Activated naive CD8-positive, alpha-beta T cell (primary cell): ENCODE measurements around the gene THOC2.
"Not testable (repeated sequence)": the region's sequence is repeated elsewhere in the genome, so short reads cannot be mapped to it uniquely, and the experiment has no call there.

ENCODE experiments used
- H3K27ac Mint-ChIP-seq: one replicate; pipeline ENCODE4 v1.8.0; 2021; ENCODE audit warnings: mixed read lengths
- H3K27me3 Mint-ChIP-seq: one replicate; pipeline ENCODE4 v1.8.0; 2021; ENCODE audit warnings: mixed read lengths
- H3K36me3 Mint-ChIP-seq: one replicate; pipeline ENCODE4 v1.8.0; 2021; ENCODE audit warnings: mixed read lengths
- H3K4me1 Mint-ChIP-seq: one replicate; pipeline ENCODE4 v1.8.0; 2021; ENCODE audit warnings: low read depth, mixed read lengths
- H3K4me3 Mint-ChIP-seq: one replicate; pipeline ENCODE4 v1.8.0; 2021; ENCODE audit warnings: mild to moderate bottlenecking, mixed read lengths
- H3K9me3 Mint-ChIP-seq: one replicate; pipeline ENCODE4 v1.8.0; 2021; ENCODE audit warnings: low read depth, mixed read lengths

THOC2 gene

DNA sequence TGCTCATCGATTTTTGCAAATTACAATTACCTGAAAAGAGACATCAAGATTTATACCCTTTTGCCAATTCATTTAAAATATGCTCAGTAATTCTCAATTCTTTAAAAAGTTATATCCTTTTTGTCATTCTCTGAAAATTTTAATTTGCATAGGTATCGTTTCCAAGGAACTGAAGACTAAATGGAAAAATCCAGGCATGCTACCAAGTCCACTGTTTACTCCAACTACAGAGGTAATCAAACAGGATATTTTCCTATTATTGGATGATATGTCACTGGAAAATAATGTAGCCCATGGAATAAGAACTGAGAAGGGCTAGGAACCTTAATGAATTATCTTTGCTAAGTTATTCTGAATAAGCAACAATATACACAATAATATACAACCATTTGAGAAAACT, 132.7 kb downstream of the THOC2 start:
- H3K27ac Mint-ChIP-seq: no peak overlapping the region
- no peaks in the 10 kb centered on the region for H3K9me3 Mint-ChIP-seq
- no peak overlapping the region for H3K4me3 Mint-ChIP-seq
- peaks cover 3% of the 10 kb centered on the region for H3K36me3 Mint-ChIP-seq
- H3K4me1 Mint-ChIP-seq: no peaks in the 10 kb centered on the region
- H3K27me3 Mint-ChIP-seq: no peaks in the 10 kb centered on the region

DNA sequence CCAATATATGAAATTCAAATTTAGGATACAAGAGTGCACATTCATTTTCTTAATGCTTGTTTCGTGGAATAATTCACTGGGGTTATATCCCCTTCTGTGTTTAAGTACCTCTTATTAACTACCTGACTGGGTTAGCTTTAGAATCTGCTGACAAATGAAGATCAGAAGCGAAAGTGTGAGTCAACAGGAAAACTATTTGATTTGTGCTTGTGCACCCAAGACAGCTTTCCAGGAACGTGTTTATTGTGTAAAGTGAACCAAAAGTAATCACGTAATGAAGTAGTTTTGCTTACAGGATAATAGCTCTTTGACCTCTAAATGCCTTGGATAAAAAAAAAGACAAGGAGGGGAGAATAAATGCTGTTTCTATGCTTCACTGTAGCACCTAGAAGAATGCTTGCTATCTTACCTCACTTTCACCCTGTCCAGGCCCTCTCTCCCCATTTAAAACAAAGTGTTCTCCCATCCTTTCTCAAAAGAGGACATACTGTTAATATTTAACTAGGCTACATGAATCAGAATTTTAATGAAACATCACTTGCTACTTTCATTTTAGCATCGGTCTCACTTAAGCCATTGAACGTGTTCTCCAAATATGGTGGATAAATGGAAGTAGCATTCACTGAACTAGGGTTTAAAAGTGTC, 141.9 kb downstream of the THOC2 start:
- Mint-ChIP-seq H3K4me1 (no peaks in the 10 kb centered on the region), H3K36me3 (no peaks in the 10 kb centered on the region), H3K27me3 (no peaks in the 10 kb centered on the region), H3K9me3 (no peaks in the 10 kb centered on the region), H3K4me3 (no peak overlapping the region), H3K27ac (no peak overlapping the region)

DNA sequence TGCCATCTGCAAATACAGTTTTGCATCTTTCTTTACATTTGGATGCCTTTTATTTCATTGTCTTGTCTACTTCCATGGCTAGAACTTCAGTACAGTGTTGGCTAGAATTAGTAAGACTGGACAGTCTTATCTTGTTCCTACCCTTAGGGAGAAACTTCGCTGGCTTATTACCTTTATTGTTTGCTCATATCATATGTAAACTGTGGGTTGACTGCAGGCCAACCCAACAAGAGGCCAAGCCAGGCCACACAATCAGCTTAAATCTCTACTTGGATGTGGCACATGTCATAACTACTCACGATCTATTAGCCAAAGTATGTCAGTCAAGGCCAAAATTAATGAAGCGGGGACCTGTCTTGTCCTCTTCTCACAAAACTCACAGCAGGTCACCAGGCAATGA, 144.1 kb downstream of the THOC2 start:
- H3K27me3 Mint-ChIP-seq: no peaks in the 10 kb centered on the region
- H3K36me3 Mint-ChIP-seq: no peaks in the 10 kb centered on the region
- H3K9me3 Mint-ChIP-seq: no peaks in the 10 kb centered on the region
- H3K27ac Mint-ChIP-seq: no peak overlapping the region
- H3K4me3 Mint-ChIP-seq: no peak overlapping the region
- H3K4me1 Mint-ChIP-seq: no peaks in the 10 kb centered on the region

DNA sequence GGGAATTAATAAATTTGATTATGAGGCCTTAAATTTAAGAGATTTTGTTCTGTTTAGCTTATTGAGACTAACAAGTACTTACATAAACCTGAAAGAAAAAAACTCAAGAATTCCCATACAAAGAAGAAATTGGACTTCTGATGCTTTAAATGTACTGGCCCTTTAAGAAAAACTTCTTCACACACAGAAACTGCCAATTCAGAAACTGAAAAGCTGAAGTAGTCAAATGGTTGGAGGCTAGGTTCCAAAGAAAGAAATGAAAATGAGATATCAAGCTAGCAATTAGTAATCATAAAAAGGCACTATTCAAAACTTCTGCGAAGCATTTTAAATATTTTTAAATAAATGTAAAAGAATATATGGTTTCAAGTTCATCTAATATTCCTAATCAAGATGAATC, 151.3 kb downstream of the THOC2 start:
- Mint-ChIP-seq H3K4me1 (no peaks in the 10 kb centered on the region), H3K27me3 (no peaks in the 10 kb centered on the region), H3K36me3 (no peaks in the 10 kb centered on the region)

DNA sequence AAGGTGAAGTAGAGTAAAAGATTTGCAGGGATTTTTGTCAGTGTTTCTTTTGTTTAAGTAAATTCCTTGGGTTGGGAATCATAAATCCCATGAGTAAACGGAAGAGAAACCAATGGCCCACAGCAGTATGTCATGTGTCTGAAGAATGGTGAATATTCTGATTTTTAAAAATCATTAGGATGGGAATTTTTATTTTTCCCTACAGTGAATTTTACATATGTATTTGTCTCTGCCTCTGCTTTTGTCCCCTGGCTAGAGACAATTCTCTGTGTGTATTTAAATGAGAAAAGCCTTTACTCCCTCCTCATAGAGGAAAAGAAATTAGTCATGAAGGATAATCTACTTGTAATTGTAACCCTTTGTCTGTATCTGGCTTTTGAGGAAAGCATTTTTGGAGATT, 152.1 kb downstream of the THOC2 start:
- Mint-ChIP-seq H3K9me3 (no peaks in the 10 kb centered on the region), H3K4me3 (no peak overlapping the region), H3K4me1 (no peaks in the 10 kb centered on the region), H3K36me3 (no peaks in the 10 kb centered on the region), H3K27me3 (no peaks in the 10 kb centered on the region), H3K27ac (no peak overlapping the region)

More for the DNA sequence above, 151.3 kb downstream of the THOC2 start:
- Mint-ChIP-seq H3K27ac (no peak overlapping the region), H3K9me3 (no peaks in the 10 kb centered on the region), H3K4me3 (no peak overlapping the region)

DNA sequence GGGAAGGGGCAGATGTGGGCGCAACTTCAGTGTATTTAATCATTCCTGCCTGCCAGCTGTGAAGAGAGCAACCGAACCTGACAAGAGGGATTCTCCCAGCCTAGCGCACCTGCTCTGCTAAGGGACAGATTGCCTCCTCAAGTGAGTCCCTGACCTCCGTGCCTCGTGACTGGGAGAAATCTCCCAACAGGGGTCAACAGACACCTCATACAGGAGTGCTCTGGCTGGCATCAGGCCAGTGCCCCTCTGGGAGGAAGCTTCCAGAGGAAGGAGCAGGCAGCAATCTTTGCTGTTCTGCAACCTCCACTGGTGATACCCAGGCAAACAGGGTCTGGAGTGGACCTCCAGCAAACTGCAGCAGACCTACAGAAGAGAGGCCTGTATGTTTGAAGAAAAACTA, 158.8 kb downstream of the THOC2 start:
- not testable (repeated sequence) for H3K27ac Mint-ChIP-seq, H3K27me3 Mint-ChIP-seq, H3K9me3 Mint-ChIP-seq, H3K4me1 Mint-ChIP-seq, H3K4me3 Mint-ChIP-seq, H3K36me3 Mint-ChIP-seq

DNA sequence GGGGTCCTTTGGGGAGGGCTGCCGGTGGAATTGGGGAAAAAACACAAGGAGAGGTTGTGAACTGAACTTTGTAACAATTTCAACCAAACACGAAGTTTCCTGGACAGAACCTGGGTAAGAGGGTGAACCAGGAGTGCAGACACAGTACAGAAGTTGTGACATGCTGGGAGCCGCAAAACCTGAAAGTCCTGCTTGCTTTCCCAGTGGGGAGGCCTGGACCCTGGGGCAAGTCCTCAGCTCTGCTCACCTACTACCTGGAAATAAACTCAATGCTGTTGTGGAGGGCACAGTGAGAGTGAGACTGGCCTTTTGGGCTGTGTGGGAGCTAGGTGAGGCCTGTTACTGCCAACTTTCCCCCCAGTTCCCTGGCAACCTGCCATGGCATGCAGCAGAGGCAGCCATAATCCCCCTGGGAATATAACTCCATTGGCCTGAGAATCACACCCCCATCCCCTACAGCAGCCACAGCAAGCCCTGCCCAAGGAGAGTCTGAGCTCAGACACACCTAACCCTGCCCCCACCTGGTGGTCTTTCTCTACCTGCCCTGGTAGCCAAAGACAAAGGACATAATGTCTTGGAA, 162.8 kb downstream of the THOC2 start:
- Mint-ChIP-seq H3K9me3 (no peaks in the 10 kb centered on the region), H3K36me3 (peaks cover 4% of the 10 kb centered on the region), H3K4me1 (no peaks in the 10 kb centered on the region), H3K4me3 (no peak overlapping the region), H3K27ac (no peak overlapping the region), H3K27me3 (no peaks in the 10 kb centered on the region)

DNA sequence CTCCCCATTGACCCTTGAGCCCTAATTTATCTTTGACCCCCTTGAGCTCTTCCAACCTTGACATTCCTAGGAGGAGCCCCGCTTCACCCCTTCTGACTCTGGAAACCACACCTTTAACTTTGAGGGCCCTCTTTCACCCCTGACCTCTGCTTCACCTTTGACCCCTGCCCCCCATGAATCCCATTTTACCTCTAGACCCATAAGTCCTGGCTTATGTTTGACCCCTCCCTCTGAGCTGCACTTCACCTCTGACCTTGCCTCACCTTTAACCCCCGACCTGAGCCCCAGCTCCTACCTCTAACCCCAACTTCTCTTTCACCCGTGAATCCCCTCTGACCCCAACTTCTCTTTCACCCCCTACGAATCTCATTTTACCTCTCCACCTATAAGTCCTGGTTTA, 169.7 kb downstream of the THOC2 start:
- no peak overlapping the region for H3K27ac Mint-ChIP-seq
- no peaks in the 10 kb centered on the region for H3K27me3 Mint-ChIP-seq
- H3K36me3 Mint-ChIP-seq: no peaks in the 10 kb centered on the region
- no peaks in the 10 kb centered on the region for H3K4me1 Mint-ChIP-seq
- H3K4me3 Mint-ChIP-seq: no peak overlapping the region
- no peaks in the 10 kb centered on the region for H3K9me3 Mint-ChIP-seq

DNA sequence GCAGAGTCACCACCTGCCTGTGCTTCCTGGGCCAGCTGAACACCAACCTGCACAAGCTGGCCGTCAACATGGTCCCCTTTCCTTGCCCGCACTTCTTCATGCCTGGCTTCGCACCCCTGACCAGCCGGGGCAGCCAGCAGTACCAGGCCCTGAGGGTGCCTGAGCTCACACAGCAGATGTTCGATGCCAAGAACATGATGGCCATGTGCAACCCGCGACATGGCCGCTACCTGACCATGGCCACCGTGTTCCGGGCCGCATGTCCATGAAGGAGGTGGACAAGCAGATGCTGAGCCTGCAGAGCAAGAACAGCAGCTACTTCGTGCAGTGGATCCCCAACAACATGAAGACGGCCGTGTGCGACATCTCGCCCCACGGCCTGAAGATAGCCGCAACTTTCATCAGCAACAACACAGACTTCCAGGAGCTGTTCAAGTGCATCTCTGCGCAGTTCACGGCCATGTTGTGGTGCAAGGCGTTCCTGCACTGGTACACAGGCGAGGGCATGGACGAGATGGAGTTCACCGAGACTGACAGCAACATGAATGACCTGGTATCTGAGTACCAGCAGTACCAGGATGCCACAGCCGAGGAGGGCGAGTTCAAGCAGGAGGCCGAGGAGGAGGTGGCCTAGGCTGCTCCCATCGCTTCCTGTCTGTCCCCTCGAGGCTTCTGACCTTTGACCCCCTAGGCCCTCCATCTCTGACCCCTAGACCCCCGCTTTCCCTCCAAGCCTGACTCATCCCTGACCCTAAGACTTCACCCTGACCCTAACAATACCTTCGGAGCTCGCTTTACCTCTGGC, 170.3 kb downstream of the THOC2 start:
- H3K4me1 Mint-ChIP-seq: no peaks in the 10 kb centered on the region
- H3K27me3 Mint-ChIP-seq: no peaks in the 10 kb centered on the region
- H3K27ac Mint-ChIP-seq: no peak overlapping the region
- no peaks in the 10 kb centered on the region for H3K36me3 Mint-ChIP-seq
- no peak overlapping the region for H3K4me3 Mint-ChIP-seq
- H3K9me3 Mint-ChIP-seq: no peaks in the 10 kb centered on the region

DNA sequence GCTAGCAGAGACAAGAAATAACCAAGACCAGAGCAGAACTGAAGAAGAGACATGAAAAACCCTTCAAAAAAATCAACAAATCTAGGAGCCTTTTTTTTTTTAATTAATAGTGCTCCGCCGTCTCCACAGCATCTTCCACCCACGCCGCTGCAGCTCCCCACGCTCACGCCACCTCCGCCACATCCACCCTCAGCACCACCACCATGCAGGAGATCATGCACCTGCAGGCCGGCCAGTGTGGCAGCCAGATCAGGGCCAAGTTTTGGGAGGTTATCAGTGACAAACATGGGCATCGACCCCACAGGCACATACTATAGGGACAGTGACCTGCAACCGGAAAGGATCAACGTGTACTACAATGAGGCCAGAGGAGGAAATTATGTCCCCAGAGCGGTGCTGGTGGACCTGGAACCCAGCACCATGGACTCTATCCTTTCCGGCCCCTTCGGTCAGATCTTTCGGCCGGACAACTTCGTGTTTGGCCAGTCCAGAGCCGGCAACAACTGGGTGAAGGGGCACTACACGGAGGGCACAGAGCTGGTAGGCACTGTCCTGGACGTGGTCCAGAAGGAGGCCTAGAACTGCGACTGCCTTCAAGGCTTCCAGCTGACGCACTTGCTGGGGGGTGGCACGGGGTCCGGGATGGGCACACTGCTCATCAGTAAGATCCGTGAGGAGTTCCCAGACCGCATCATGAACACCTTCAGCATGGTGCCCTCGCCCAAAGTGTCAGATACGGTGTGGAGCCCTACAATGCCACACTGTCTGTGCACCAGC, 171.2 kb downstream of the THOC2 start:
- Mint-ChIP-seq H3K4me1 (no peaks in the 10 kb centered on the region), H3K27me3 (no peaks in the 10 kb centered on the region), H3K4me3 (no peak overlapping the region), H3K36me3 (no peaks in the 10 kb centered on the region), H3K27ac (no peak overlapping the region), H3K9me3 (no peaks in the 10 kb centered on the region)

DNA sequence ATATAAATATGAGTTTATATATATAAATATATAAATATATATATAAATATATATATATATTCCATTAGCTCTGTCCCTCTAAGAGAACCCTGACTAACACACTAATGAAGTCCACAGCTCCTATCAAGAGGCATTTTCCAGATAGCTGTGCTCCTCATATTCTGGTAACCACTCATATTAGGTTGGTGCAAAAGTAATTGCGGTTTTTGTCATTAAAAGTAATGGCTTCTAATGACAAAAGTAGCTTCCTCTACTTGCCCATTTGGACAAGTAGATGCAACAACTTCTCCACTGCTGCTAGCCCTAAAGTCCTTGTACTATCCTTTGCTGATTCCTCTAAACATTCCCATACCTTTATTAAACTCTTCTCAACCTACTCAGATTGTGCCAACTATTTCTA, 182.0 kb downstream of the THOC2 start:
- H3K36me3 Mint-ChIP-seq: no peaks in the 10 kb centered on the region
- H3K9me3 Mint-ChIP-seq: no peaks in the 10 kb centered on the region
- no peaks in the 10 kb centered on the region for H3K27me3 Mint-ChIP-seq
- no peak overlapping the region for H3K27ac Mint-ChIP-seq
- no peak overlapping the region for H3K4me3 Mint-ChIP-seq
- H3K4me1 Mint-ChIP-seq: no peaks in the 10 kb centered on the region
